ENCODE data around the gene NUFIP2. TPM values are rescaled to one million over a fixed set of nuclear protein-coding genes. Genes with fewer than 3 reads are reported as not detected.
"Not testable (repeated sequence)": the region's sequence is repeated elsewhere in the genome, so short reads cannot be mapped to it uniquely, and the experiment has no call there.

Gene NUFIP2, protein sequence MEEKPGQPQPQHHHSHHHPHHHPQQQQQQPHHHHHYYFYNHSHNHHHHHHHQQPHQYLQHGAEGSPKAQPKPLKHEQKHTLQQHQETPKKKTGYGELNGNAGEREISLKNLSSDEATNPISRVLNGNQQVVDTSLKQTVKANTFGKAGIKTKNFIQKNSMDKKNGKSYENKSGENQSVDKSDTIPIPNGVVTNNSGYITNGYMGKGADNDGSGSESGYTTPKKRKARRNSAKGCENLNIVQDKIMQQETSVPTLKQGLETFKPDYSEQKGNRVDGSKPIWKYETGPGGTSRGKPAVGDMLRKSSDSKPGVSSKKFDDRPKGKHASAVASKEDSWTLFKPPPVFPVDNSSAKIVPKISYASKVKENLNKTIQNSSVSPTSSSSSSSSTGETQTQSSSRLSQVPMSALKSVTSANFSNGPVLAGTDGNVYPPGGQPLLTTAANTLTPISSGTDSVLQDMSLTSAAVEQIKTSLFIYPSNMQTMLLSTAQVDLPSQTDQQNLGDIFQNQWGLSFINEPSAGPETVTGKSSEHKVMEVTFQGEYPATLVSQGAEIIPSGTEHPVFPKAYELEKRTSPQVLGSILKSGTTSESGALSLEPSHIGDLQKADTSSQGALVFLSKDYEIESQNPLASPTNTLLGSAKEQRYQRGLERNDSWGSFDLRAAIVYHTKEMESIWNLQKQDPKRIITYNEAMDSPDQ
- 10 to 100 TPM; 15.6 to 62.4 (median 38.7) TPM for total RNA-seq

GRCh38 chr17:29293890-29294579 lies at the start of gene NUFIP2:
Gene NUFIP2, minus strand, starts transcription at chr17:29294148. Its CDS starts 89 bp downstream, at chr17:29294059.
- Histone ChIP-seq H3K27ac (peak within 1 kb of the TSS; percentile 92 to 96), H3K4me1 (peaks cover 9 to 11% of the 10 kb centered on the region in 2 donors), H3K27me3 (no peaks in the 10 kb centered on the region), H3K36me3 (no peaks in the 10 kb centered on the region), H3K4me3 (peak within 1 kb of the TSS; percentile 65 to 81), H3K9me3 (no peaks in the 10 kb centered on the region)
- DNase-seq, result peak; percentile 99
- TF ChIP-seq CTCF (IDR thresholded peaks at IDR 0.05), result peak in 3 of 4 experiments; percentile 10 to 23 (median 19)
- peak; percentile 99 to 100 for TF ChIP-seq POLR2A (IDR thresholded peaks at IDR 0.05)
- intact Hi-C loops (cut with DNase I; ENCODE audit: low total_unique reads), result loop anchor here (10.0 kb wide), 1 partner anchor 149 kb away; no protein-coding TSS in a partner anchor

- Histone ChIP-seq H3K4me3 (no peak overlapping the region), H3K36me3 (no peaks in the 10 kb centered on the region), H3K27ac (no peak overlapping the region), H3K27me3 (no peaks in the 10 kb centered on the region), H3K9me3 (no peaks in the 10 kb centered on the region), H3K4me1 (no peaks in the 10 kb centered on the region)
- no peak for DNase-seq
- intact Hi-C loops (cut with DNase I; ENCODE audit: low total_unique reads), result no loop called here
- TF ChIP-seq POLR2A (IDR thresholded peaks at IDR 0.05) (no peak), CTCF (IDR thresholded peaks at IDR 0.05) (no peak)
These were observed 48.3 kb upstream of the NUFIP2 start for GRCh38 chr17:29342158-29342765.

DNA sequence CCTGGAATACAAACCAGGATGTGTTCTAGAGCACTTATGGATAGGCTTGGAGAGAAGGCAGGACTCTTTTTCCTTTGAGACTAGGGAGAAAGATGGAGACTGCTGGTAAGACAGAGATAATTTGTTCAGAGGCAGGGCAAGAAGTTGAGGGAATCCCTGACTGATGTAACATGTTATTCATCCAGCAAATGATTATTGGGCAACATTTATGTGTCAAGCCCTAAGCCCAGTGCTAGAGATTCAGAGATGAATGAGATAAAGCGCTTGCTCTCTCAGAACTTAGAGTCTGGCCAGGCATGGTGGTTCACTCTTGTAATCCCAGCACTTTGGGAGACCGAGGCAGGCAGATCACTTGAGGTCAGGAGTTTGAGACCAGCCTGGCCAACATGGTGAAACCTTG lies 47.8 kb upstream of the NUFIP2 start:
- no peak for DNase-seq
- TF ChIP-seq CTCF (IDR thresholded peaks at IDR 0.05) (no peak), POLR2A (IDR thresholded peaks at IDR 0.05) (no peak)
- no peaks in the 10 kb centered on the region for H3K4me1 ChIP-seq
- H3K4me3 ChIP-seq, result no peak overlapping the region
- H3K9me3 ChIP-seq, result no peaks in the 10 kb centered on the region
- H3K27ac ChIP-seq, result no peak overlapping the region
- H3K36me3 ChIP-seq, result no peaks in the 10 kb centered on the region
- no peaks in the 10 kb centered on the region for H3K27me3 ChIP-seq
- intact Hi-C loops (cut with DNase I; ENCODE audit: low total_unique reads), result no loop called here

DNA sequence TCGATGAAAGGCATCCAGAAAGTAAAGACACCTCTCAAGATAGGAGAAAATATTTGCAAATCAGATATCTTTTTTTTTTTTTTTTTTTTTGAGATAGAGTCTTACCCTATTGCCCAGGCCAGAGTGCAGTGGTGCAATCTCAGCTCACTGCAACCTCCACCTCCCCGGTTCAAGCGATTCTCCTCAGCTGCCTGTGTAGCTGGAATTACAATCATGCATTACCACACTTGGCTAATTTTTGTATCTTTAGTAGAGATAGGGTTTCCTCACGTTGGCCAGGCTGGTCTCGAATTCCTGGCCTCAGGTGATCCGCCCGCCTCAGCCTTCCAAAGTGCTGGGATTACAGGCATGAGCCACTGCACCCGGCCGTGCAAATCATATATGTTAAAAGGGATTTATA lies 45.1 kb upstream of the NUFIP2 start:
- H3K36me3 ChIP-seq; H3K27ac ChIP-seq; H3K4me3 ChIP-seq; H3K9me3 ChIP-seq; H3K4me1 ChIP-seq; H3K27me3 ChIP-seq; DNase-seq; intact Hi-C loops (cut with DNase I; ENCODE audit: low total_unique reads): not testable (repeated sequence)

DNA sequence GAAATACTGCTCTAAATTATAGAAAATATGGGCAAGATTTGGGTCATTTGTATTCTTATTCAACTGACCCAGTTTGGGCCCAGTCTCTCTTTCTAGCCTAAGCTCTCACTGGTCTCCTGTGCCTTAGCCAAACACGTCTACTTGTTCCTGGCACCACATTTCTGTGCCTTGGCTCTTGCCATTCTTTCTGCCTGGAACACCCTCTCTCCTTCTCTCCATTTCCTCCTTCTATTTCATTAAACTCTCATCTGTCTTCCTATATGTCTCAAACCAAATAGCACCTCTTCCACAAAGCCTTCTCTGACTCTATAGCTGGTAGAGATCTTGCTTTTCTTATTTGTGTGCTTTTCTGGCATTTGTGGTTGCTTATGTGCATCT lies 37.7 kb upstream of the NUFIP2 start:
- Histone ChIP-seq H3K27ac (no peak overlapping the region), H3K4me1 (no peaks in the 10 kb centered on the region), H3K4me3 (no peak overlapping the region), H3K9me3 (no peaks in the 10 kb centered on the region), H3K36me3 (no peaks in the 10 kb centered on the region), H3K27me3 (no peaks in the 10 kb centered on the region)
- DNase-seq, result no peak
- intact Hi-C loops (cut with DNase I; ENCODE audit: low total_unique reads), result no loop called here
- TF ChIP-seq POLR2A (IDR thresholded peaks at IDR 0.05) (no peak), CTCF (IDR thresholded peaks at IDR 0.05) (no peak)

All from uterus (tissue), 4 donors.